GM18519 (cell line): ENCODE measurements around the gene OR4F15.
"Not testable (repeated sequence)": the region's sequence is repeated elsewhere in the genome, so short reads cannot be mapped to it uniquely, and the experiment has no call there.

Experiments
- ATAC-seq: cut with Tn5 transposase; IDR thresholded peaks from one replicate; pipeline ENCODE4 v1.9.1; 2021; ENCODE audit warnings: mild to moderate bottlenecking, moderate library complexity; ENCODE audit not compliant: unreplicated experiment, low FRiP score

OR4F15 gene, protein sequence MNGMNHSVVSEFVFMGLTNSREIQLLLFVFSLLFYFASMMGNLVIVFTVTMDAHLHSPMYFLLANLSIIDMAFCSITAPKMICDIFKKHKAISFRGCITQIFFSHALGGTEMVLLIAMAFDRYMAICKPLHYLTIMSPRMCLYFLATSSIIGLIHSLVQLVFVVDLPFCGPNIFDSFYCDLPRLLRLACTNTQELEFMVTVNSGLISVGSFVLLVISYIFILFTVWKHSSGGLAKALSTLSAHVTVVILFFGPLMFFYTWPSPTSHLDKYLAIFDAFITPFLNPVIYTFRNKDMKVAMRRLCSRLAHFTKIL

DNA sequence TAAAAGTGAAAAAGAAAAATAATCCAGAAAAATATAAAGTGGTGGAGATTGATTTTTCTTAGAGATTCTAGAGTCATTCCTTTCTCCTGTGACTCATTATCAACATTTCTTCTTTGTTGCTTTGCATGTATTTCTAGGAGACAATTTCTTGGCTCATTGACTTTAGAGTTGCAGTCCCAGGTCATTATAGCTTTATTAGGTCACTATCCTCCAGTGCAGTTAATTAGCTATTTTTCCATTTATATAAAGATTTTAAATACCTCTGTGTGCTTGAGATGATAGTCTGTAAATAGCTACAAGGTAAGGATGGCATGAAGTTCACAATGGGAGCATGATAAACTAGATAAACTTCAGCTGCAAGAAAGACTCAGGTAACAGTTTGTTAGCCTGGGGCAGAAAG is at the start of gene OR4F15:
TSS of gene OR4F15 (plus strand) at position 301 of the 400 bp plus-strand sequence. CDS start 5,985 bp downstream, outside the sequence.
- no peak for ATAC-seq

DNA sequence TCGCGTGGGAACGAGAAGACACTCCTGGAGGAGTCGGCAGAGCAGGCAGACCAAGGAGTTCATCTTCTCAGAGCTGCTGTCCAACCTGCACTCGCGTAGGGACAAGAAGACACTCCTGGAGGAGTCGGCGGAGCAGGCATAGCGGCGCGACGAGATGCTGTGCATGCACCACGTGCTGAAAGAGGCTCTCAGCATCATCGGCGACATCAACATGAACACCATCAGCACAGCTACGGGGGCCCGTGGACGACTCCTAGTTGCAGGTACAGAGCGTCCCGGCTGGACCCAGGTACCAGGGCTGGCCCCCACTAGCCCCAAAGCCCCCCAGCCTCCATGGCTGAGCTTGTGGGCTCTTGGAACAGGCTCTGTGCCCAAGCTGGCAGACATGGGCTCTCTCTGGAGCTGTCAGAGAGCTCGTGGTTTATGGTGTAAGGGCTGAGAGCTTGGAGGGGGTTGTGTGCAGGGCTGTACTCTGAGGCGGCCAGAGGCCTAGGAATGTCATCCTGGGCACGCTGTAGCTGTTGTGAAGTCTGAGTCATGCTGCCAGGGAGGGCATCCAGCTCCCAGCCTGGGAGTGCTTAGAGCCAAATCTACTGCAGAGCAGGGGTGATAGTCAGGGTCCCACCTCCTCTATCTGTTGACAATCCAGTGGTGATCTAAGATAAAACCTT is 47.2 kb upstream of the OR4F15 start:
- ATAC-seq, result not testable (repeated sequence)

DNA sequence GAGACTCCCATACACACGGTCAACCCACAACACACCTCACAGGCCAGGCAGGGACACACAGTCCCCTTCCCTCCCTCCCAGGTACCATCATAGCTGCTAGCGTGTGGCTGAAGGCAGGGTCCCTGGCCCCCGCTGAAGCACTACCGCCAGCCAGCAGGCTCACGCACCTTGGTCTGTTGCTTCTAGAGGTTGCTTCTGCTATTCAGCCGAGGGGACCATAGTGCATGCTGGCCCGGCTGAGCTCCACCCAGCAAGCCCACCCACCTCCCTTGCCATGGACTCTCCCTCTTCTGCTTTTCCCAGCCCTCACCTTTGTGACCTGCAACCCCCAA is 46.7 kb upstream of the OR4F15 start:
- not testable (repeated sequence) for ATAC-seq

DNA sequence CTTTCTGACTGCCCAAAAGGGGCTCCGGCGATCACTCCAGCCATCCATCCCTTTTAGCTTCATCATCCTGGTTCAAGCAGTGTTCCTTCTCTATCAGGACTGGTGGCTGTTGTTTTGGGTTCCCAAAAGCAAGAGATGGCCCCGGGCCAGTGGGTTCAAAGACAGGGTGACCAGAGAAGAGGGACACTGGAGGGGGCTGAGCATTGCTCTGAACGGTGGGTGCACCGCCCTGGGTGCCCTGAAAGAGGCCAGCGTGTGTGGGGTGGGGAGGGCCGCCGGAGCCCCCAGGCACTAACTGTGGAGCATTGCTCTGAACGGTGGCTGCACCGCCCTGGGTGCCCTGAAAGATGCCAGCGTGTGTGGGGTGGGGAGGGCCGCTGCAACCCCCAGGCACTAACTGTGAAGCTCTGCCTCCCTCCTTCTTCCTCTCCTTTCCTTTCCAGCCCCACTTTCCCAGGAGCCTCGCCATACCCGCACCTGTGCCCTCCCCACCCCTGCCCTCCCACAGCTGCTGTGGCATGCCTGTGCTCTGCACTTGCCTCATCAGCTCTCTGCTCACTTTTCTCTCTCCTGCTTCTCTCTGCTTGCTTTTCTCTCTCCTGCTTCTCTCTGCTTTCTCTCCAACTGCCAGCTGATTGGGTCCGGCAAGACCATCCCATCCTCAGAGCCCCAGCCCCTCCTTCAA is 46.1 kb upstream of the OR4F15 start:
- ATAC-seq, result no peak

DNA sequence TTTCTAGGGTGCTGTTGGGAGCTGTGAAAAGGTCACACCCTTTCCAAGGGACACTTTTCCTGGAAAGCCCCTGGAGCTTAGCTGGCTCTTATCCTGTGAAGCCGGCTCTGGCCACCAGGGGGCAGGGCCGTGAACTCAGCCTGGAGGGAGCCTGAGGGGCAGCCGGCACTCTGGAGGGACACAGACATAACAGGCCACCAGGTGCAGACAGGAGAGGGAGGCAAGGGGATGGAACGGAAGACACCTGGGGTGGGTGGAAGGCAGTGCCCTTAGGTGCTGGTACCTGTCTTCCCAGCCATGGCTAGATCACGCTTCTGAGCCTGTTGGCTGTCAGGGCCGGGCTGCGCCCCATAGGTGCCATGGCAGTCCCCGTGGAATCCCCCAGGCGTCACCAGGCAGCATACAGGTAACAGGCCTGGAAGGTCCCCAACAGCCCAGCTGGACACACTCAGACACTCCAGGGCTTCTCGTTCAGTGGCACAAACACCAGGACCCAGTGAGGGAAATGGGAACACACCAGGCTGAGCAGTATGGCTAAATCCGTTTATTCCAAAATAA is 44.8 kb upstream of the OR4F15 start:
- not testable (repeated sequence) for ATAC-seq

DNA sequence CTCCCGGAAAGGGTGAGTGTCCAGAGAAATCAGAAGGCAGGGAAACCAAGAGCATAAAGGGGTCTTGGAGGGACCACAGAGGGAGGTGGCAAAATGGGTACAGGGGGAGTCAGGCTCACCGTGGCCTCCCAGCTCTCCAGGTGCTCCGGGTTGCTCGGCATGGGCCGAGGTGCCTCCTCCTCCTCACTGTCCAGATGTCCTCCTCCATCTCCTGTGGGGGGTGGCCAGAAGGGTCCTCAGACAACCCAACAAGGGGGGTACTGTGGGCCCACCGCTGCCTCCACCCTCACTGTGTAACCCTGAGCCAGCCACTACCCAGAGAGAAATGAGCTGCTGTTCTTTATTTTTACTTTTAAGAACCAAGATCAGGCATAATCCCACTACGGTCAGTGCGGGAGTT is 39.1 kb upstream of the OR4F15 start:
- ATAC-seq, result no peak

DNA sequence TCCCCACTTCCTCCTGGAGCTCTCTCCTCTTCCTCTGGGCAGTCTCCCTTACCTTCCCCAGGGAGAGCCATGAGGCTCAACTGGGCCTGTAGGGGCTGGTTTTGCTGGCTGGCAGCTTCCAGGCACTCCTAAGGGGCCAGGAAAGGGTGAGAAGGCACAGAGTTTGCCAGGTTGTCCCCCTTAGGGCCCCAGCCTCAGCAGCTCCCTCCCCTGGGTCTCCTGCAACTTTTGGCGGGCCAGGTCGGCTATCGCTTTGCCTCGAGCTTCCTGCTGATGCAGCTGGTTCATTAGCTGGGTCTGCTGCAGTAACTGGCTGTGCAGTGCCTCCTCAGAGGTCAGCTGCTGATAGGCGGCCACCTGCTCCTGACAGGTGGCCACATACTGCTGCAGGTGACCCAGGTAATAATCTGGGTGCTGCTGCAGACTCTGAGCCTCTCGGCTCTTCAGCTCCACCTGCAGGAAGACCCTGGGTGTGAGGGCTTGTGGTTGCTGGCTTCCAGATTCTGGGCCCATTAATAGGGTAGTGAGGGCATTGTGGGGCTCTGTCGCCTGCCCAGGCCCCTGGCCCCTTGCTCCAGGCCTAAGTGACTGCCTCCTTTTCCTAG is 38.4 kb upstream of the OR4F15 start:
- ATAC-seq, result no peak

DNA sequence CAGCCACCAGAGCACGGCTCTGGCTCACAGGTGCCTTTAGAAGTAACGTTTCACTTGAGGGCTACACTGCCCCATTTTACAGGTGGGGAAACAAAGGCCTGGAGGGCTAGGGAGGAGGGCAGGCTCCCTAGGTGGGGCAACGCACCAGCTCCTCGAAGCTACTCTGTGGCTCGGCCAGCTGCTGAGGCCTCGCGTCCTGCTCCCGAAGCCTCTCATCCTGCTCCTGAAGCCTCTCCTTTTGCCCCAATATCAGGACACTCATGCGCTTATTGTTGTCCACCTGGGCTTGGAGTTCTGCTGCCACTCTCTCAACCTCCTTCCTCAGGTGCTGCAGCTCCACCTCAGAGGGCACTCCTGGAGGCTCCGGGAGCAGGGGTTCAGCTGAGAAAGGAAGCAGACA is 36.9 kb upstream of the OR4F15 start:
- no peak for ATAC-seq

DNA sequence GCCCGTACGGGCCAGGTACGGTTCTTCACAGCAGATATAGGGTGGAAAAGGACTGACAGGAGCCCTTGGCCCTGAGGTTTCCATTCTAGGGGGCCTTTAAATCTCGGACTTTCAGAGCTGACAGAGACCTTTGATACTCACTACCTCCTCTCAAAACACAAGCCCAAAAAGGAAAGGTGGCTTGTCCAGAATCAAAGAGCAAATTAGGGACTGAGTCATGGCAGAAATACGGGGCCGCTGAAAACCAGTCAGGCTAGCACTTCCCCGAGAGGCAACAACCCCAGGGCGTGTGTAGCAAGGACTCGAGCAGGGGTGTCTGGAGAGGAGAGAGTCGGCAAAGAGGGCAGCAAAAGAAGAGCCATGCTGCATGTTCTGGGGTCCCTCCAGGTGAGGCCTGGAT is 33.4 kb upstream of the OR4F15 start:
- not testable (repeated sequence) for ATAC-seq

DNA sequence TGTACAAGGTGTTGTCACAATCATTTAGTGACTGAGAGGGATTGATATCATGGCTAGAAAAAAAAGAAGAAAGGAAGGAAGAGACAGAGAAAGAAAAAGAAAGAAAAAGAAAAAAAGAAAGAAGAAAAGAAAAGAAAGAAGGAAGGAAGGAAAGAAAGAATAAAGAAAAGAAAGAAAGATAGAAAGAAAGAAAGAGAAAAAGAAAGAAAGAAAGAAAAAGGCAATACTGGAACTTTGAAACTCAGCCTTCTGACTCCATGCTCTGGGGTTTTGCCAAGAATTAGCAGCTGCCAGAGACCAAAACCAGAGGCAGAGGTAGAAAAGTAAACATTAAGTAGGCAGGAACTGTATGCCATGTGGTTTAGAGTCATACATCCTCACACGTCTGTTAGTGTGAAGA is 31.8 kb upstream of the OR4F15 start:
- ATAC-seq, result not testable (repeated sequence)

DNA sequence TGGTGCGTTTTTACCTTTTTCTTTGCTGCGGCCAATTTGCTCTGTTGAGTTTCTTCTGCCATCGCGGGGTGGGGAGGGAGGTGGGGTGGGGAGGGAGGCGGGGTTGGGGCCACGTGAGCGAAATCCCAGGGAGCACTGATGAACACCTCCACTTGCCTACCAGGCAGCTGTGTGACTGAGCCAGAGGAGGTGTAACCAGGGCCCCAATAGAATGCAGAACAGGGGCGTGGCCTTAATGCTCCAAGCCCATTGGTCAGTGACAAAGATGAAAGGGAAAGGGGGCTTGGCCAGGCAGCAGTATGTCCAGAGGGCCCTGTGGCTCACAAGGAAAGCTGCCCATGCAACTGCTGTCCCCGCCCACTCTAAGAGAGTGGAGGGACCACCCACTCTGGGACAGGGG is 30.1 kb upstream of the OR4F15 start:
- ATAC-seq, result no peak

DNA sequence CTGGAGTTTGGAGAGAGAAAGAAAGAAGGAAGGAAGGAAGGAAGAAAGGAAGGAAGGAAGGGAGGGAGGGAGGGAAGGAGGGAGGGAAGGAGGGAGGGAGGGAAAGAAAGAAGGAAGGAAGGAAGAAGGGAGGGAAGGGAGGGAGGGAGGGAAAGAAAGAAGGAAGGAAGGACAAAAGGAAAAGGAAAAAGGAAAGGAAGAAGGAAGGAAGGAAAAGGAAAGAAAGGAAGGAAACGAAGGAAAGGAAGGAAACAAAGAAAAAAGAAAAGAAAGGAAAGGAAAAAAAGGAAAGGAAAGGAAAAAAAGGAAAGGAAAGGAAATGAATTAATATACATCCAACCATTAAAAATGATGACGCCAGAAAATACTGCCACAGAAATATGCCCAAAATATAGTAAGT is 27.4 kb upstream of the OR4F15 start:
- no peak for ATAC-seq

DNA sequence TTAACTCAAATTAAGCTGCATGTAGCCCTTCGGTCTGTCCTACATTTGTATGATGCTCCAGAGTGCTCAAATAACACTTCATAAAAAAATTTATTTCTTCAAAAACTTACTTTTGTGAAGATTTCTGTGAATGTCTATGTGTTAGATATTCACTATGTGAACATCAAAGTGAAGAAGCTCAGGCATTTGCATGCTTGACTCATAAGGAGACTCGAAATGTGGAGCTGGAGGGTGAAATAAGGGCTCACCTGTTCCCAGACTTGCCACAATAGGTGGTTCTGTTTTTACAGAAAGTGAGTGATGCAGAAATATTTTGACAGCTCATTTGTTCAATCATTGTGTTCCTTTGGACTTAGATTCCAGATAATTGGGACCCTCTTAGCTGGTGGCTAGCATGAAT is 25.6 kb upstream of the OR4F15 start:
- not testable (repeated sequence) for ATAC-seq

DNA sequence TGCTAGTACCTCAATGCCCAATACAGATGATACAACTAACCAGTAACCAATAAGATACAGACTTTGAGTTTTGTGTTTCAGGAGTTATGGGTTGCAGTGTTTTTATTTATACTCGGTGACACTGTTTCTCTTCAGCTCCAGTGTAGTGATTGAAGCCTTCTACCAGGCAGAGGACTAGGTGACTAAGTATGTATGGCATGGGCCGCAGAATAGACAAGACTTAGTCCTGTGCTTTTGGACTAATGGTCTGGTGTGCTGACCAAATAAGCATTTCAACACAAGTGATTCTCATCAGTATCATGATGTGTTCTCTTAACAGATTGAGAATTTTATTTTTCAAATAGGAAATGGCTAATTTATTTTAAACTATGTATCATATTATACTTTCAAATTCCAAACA is 24.0 kb upstream of the OR4F15 start:
- not testable (repeated sequence) for ATAC-seq

DNA sequence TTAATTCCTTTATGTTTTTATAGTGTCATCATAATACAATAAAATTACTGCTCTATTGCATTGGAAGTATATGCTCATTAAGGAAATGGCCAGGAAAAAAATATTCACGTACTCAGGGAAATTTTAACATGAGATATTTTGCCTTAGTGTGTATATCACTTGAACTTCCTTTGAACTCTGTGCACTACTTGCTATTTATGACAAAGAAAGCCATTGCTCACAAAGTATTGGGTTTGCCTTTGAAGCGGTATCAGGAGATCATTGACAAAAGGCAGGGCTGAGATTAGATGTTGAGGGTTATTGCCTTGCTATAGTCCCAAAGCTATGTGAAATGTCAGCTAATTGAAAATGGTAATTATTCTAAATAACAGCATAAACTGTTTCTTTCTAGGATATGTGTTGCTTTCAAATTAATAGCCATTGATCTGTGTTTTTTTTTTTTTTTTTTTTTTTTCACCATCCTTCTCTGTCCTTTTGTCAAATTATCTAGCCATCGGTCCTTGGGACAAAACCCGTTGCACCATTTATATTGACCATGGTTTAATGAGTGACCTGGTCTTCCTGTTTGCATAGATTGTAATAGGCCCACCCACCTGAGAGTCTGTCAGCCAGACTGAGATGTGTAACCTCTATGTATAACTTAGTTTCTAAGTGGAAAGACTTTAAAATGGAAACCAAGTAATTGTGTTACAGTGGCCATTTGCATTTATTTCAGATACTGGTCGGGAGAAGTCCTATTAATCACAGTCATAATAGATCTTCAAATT is 23.3 kb upstream of the OR4F15 start:
- not testable (repeated sequence) for ATAC-seq

DNA sequence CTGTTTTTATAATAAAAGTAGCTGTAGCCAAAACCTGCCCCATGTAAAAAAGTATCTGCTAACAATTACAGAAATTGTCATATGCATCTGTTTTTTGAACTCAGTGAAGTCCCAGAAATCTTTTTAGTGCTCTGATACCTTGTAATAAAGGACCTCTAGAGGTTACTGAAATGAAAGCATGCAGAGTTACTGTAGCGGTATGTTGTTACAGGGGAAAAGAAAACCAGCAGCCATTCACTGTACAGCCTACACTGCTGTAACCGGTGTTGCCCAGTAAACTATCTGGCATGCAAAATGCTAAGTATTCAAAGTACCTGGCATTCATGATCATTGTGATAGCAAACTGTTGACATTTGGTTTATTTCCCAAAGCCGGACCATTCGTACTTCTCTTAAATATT is 21.3 kb upstream of the OR4F15 start:
- ATAC-seq, result not testable (repeated sequence)

DNA sequence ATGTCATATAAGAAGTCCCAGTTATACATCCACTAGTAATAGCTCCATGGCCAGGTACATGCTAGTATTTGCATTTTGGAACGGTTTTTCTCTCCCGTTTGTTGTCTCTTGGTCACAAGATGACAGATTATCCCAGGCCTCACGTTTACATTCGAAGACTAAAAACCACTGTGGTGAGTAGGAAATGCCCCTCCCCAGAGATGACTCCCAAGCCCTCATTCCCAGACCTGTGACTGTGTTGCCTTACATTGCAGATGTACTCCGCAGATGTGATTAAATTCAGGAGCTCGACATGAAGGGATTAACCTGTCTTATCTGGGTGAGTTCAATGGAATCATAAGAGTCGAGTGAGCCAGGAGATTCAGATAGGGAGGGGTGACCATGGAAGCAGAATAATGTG is 18.0 kb upstream of the OR4F15 start:
- ATAC-seq, result not testable (repeated sequence)

DNA sequence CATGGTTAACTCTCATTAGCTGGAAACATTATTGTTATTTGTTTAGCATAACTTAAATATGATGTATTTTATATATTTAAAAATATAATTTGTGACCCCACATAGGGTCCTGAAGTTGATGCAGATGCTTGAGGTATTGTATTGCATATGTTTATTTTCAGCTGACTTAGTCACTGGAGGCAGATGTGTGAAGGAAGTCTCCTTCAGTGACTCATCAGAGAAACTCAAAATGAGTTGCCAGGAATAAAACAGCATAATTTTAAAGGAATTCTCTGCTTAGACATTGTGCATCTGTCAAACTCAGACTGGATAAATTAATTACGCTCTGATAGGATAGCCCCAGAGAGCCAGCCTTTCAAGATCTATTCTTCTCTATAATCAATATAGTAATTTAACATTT is 16.5 kb upstream of the OR4F15 start:
- no peak for ATAC-seq

DNA sequence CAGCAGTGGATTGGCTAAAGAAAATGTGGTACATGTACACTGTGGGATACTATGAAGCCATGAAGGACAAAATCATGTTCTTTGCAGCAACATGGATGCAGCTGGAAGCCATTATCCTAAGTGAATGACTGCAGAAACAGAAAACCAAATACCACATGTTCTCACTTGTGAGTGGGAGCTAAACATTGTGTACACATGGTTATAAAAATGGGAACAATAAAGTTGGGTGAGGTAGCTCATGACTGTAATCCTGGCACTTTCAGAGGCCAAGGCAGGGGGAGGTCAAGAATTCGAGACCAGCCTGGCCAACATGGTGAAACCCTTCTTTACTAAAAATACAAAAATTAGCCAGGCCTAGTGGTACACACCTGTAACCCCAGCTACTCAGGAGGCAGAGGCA is 12.3 kb upstream of the OR4F15 start:
- no peak for ATAC-seq

DNA sequence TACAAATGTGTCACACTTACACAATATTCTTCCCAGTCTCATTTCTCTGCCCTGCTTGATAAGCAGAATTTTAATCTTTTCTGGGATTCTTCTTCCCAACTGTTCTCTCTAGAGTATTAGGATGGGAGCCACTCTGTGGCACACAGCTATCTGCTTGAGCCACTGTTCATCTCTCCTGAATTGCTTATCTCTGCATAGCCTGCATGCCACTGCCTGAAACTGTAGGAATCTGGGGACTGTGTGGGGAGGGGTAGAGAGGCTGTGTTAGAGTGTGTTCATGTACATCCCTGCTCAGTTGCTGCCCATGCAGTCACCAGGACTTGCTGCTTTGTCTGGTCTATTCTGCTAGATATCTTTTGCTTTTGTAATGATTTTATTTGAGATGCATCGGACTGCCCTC is 11.0 kb upstream of the OR4F15 start:
- ATAC-seq, result no peak
